Astrocyte (in vitro differentiated cells and primary cell): ENCODE measurements around the gene WDR81. TPM values are rescaled to one million over a fixed set of nuclear protein-coding genes. Genes with fewer than 3 reads are reported as not detected.

Source experiments
- DNase-seq: peaks from one replicate; pipeline ENCODE4 v3.0.0-alpha.2; 2010; ENCODE audit warnings: low read depth
- FAIRE-seq: peaks from 2 replicates; lab custom pipeline; 2011; peaks lifted over from hg19 to GRCh38; lab: Jason Lieb, UNC
- H2AFZ ChIP-seq: 2 replicates; pipeline ENCODE4 v1.6.0; 2012; ENCODE audit warnings: low read depth, low read length, inconsistent platforms
- H3K27ac ChIP-seq: 2 replicates; pipeline ENCODE4 v1.5.1; 2011; ENCODE audit warnings: low read depth, low read length, inconsistent platforms
- H3K27me3 ChIP-seq: 2 replicates; pipeline ENCODE4 v1.6.0; 2011; ENCODE audit warnings: low read length, inconsistent platforms; ENCODE audit not compliant: insufficient read depth
- H3K36me3 ChIP-seq: 2 replicates; pipeline ENCODE4 v1.5.1; 2011; ENCODE audit warnings: low read length, inconsistent platforms; ENCODE audit not compliant: insufficient read depth
- H3K4me1 ChIP-seq: 2 replicates; pipeline ENCODE4 v1.5.1; 2011; ENCODE audit warnings: low read length, inconsistent platforms; ENCODE audit not compliant: insufficient read depth
- H3K4me2 ChIP-seq: 2 replicates; pipeline ENCODE4 v1.6.0; 2012; ENCODE audit warnings: low read length, inconsistent platforms
- H3K4me3 ChIP-seq: 2 replicates; pipeline ENCODE4 v1.5.1; 2011; ENCODE audit warnings: low read depth, mild to moderate bottlenecking, low read length, inconsistent platforms; ENCODE audit not compliant: insufficient read depth
- H3K79me2 ChIP-seq: 2 replicates; pipeline ENCODE4 v1.6.0; 2012; ENCODE audit warnings: mild to moderate bottlenecking, low read length, inconsistent platforms; ENCODE audit not compliant: insufficient read depth
- H3K9ac ChIP-seq: 2 replicates; pipeline ENCODE4 v1.6.0; 2012; ENCODE audit warnings: mild to moderate bottlenecking, low read length, inconsistent platforms
- H3K9me3 ChIP-seq: 2 replicates; pipeline ENCODE4 v1.5.1; 2012; ENCODE audit warnings: low read depth, mild to moderate bottlenecking, low read length, inconsistent platforms; ENCODE audit not compliant: insufficient read depth
- H4K20me1 ChIP-seq: 2 replicates; pipeline ENCODE4 v1.6.0; 2012; ENCODE audit warnings: low read length, inconsistent platforms; ENCODE audit not compliant: insufficient read depth
- H3K27ac Mint-ChIP-seq: one replicate; pipeline ENCODE4 v1.8.0; 2021; ENCODE audit warnings: mild to moderate bottlenecking, mixed read lengths; ENCODE audit not compliant: unreplicated experiment
- H3K27me3 Mint-ChIP-seq: one replicate; pipeline ENCODE4 v1.8.0; 2021; ENCODE audit warnings: low read depth, mixed read lengths; ENCODE audit not compliant: unreplicated experiment
- H3K36me3 Mint-ChIP-seq: one replicate; pipeline ENCODE4 v1.8.0; 2021; ENCODE audit warnings: low read depth, mixed read lengths; ENCODE audit not compliant: unreplicated experiment
- H3K4me1 Mint-ChIP-seq: one replicate; pipeline ENCODE4 v1.8.0; 2021; ENCODE audit warnings: low read depth, mixed read lengths; ENCODE audit not compliant: unreplicated experiment
- H3K4me3 Mint-ChIP-seq: one replicate; pipeline ENCODE4 v1.8.0; 2021; ENCODE audit warnings: mild to moderate bottlenecking, moderate library complexity, mixed read lengths; ENCODE audit not compliant: unreplicated experiment
- H3K9me3 Mint-ChIP-seq: one replicate; pipeline ENCODE4 v1.8.0; 2021; ENCODE audit warnings: mild to moderate bottlenecking, mixed read lengths; ENCODE audit not compliant: unreplicated experiment
- EZH2 ChIP-seq: IDR thresholded peaks from 2 replicates; pipeline ENCODE4 v1.6.1; 2012; ENCODE audit warnings: mild to moderate bottlenecking, low read length, inconsistent platforms; ENCODE audit not compliant: insufficient read depth
- total RNA-seq: library from RNA; stranded (reverse); gene quantifications from 2 replicates; pipeline ENCODE4 v1.2.1, GENCODE V29; 2021
- TF ChIP-seq, protein P1 (sequence below): IDR thresholded peaks from 2 replicates; pipeline ENCODE4 v1.5.1; 2011; ENCODE audit warnings: low read depth, mild to moderate bottlenecking, inconsistent platforms, low read length, moderate library complexity; ENCODE audit not compliant: insufficient read depth

The WDR81 gene
- total RNA-seq, 1 donor from 2014 or later, result 12.3 TPM

DNA sequence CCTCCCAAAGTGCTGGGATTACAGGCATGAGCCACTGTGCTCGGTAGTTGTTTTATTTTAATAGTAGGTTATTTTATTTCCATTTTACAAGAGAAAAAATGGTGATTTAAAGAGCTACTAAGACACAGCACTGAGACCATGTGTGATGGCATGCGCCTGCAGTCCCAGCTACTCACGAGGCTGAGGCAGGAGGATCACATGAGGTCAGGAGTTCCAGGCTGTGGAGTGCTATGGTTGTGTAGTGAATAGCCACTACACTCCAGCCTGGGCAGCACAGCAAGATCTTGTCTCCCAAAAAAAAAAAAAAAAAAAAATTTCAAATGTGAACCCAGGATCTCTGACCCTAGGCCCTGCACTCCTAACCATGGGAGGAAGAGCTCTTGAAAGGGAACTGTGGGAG lies 41.1 kb downstream of the WDR81 start:
- no peaks in the 10 kb centered on the region for H4K20me1 ChIP-seq
- no peaks in the 10 kb centered on the region for H3K27me3 ChIP-seq
- H3K9me3 Mint-ChIP-seq, result no peaks in the 10 kb centered on the region
- H3K9me3 ChIP-seq, result no peaks in the 10 kb centered on the region
- H2AFZ ChIP-seq, result no peak overlapping the region
- H3K4me3 Mint-ChIP-seq, result no peak overlapping the region
- H3K4me3 ChIP-seq, result no peak overlapping the region
- H3K36me3 ChIP-seq, result no peaks in the 10 kb centered on the region
- H3K27me3 Mint-ChIP-seq, result no peaks in the 10 kb centered on the region
- TF ChIP-seq, protein P1, sequence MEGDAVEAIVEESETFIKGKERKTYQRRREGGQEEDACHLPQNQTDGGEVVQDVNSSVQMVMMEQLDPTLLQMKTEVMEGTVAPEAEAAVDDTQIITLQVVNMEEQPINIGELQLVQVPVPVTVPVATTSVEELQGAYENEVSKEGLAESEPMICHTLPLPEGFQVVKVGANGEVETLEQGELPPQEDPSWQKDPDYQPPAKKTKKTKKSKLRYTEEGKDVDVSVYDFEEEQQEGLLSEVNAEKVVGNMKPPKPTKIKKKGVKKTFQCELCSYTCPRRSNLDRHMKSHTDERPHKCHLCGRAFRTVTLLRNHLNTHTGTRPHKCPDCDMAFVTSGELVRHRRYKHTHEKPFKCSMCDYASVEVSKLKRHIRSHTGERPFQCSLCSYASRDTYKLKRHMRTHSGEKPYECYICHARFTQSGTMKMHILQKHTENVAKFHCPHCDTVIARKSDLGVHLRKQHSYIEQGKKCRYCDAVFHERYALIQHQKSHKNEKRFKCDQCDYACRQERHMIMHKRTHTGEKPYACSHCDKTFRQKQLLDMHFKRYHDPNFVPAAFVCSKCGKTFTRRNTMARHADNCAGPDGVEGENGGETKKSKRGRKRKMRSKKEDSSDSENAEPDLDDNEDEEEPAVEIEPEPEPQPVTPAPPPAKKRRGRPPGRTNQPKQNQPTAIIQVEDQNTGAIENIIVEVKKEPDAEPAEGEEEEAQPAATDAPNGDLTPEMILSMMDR, result no peak
- no peak for TF ChIP-seq EZH2
- H3K36me3 Mint-ChIP-seq, result no peaks in the 10 kb centered on the region
- DNase-seq, result no peak
- H3K4me2 ChIP-seq, result no peak overlapping the region
- no peak overlapping the region for H3K9ac ChIP-seq
- no peaks in the 10 kb centered on the region for H3K79me2 ChIP-seq
- H3K4me1 ChIP-seq, result peaks cover 29% of the 10 kb centered on the region
- H3K4me1 Mint-ChIP-seq, result peaks cover 12% of the 10 kb centered on the region
- no peak overlapping the region for H3K27ac Mint-ChIP-seq
- FAIRE-seq, result no peak
- no peak overlapping the region for H3K27ac ChIP-seq

- no peaks in the 10 kb centered on the region for H3K27me3 ChIP-seq
- H3K4me3 ChIP-seq, result no peak overlapping the region
- H4K20me1 ChIP-seq, result no peaks in the 10 kb centered on the region
- H3K27ac Mint-ChIP-seq, result no peak overlapping the region
- H3K4me1 Mint-ChIP-seq, result peaks cover 12% of the 10 kb centered on the region
- H3K9me3 Mint-ChIP-seq, result no peaks in the 10 kb centered on the region
- H3K4me2 ChIP-seq, result no peak overlapping the region
- no peak overlapping the region for H2AFZ ChIP-seq
- peaks cover 29% of the 10 kb centered on the region for H3K4me1 ChIP-seq
- H3K4me3 Mint-ChIP-seq, result no peak overlapping the region
- TF ChIP-seq EZH2, result no peak
- TF ChIP-seq, protein P1, result no peak
- H3K9me3 ChIP-seq, result no peaks in the 10 kb centered on the region
- no peaks in the 10 kb centered on the region for H3K27me3 Mint-ChIP-seq
- H3K36me3 ChIP-seq, result no peaks in the 10 kb centered on the region
- FAIRE-seq (no peak), DNase-seq (no peak)
- no peak overlapping the region for H3K27ac ChIP-seq
- no peaks in the 10 kb centered on the region for H3K79me2 ChIP-seq
- no peak overlapping the region for H3K9ac ChIP-seq
- H3K36me3 Mint-ChIP-seq, result no peaks in the 10 kb centered on the region
Measured at GRCh38 chr17:1766382-1767135, 42.1 kb downstream of the WDR81 start.

DNA sequence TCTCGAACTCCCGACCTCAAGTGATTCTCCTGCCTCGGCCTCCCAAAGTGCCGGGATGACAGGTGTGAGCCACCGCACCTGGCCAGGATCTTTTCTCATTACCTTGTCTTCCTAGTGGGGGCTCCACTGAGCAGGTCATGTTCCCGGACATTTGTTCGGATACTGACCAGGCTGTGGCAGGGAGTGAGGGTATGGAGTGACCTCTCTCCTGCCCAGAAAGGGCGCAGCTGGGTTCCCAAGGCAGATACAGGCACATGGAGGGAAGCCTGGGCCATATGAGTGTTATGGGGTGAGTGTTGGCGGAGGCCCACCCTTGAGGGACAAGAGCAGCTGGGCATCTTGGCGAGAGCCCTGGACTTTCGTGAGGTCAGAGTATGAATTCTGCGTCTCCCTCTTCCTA lies 42.9 kb downstream of the WDR81 start:
- Mint-ChIP-seq H3K4me3 (no peak overlapping the region), H3K9me3 (no peaks in the 10 kb centered on the region), H3K27me3 (no peaks in the 10 kb centered on the region), H3K27ac (no peak overlapping the region), H3K4me1 (peaks cover 12% of the 10 kb centered on the region), H3K36me3 (no peaks in the 10 kb centered on the region)
- Histone ChIP-seq H3K9me3 (no peaks in the 10 kb centered on the region), H3K27ac (no peak overlapping the region), H4K20me1 (no peaks in the 10 kb centered on the region), H3K79me2 (no peaks in the 10 kb centered on the region), H2AFZ (no peak overlapping the region), H3K4me3 (no peak overlapping the region), H3K27me3 (no peaks in the 10 kb centered on the region), H3K9ac (no peak overlapping the region), H3K36me3 (no peaks in the 10 kb centered on the region), H3K4me1 (peaks cover 21% of the 10 kb centered on the region), H3K4me2 (no peak overlapping the region)
- TF ChIP-seq EZH2, result no peak
- TF ChIP-seq, protein P1, result no peak
- DNase-seq (no peak), FAIRE-seq (no peak)
